NCI-H345 treated with DMSO at 0.1 percent for 48 hours (cell line): Measurements from ENCODE around the gene TNFAIP2.
"Not testable (repeated sequence)": the region's sequence is repeated elsewhere in the genome, so short reads cannot be mapped to it uniquely, and the experiment has no call there.

Experiments used
- DNase-seq: peaks from one replicate; lab custom pipeline; 2025; ENCODE audit not compliant: unreplicated experiment; lab: John Stamatoyannopoulos, UW

TNFAIP2 gene

GRCh38 chr14:103105580-103106150, 17.6 kb upstream of the TNFAIP2 start:
- peak; percentile 69 for DNase-seq

GRCh38 chr14:103107455-103107854, 15.8 kb upstream of the TNFAIP2 start:
- DNase-seq, result no peak

- no peak for DNase-seq
Observed at GRCh38 chr14:103107941-103108748, 15.1 kb upstream of the TNFAIP2 start.

DNA sequence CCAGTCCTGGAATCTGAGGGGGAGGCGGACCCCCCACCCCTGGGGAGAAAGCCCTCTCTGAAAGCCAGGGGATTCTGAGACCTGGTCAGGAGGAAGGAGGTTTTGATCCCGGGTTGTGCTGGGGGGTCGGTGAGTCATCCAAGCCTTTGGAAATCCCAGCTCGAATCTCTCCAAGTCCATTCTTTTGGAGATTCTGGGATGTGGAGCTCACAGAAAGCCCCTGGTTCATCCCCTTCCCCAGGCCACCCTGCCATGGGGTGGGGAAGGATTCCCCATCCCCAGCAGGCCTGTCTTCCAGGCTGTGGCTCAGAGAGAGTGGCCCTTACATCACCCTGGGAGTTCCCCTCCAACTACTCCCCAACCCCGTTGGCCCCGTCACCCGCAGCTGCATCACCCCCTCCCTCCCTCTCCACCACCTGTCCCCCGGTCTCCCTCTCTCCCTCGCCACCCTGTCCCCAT, 14.5 kb upstream of the TNFAIP2 start:
- no peak for DNase-seq

GRCh38 chr14:103109535-103110441, 13.5 kb upstream of the TNFAIP2 start:
- no peak for DNase-seq

GRCh38 chr14:103110681-103111231, 12.5 kb upstream of the TNFAIP2 start:
- DNase-seq, result no peak

DNA sequence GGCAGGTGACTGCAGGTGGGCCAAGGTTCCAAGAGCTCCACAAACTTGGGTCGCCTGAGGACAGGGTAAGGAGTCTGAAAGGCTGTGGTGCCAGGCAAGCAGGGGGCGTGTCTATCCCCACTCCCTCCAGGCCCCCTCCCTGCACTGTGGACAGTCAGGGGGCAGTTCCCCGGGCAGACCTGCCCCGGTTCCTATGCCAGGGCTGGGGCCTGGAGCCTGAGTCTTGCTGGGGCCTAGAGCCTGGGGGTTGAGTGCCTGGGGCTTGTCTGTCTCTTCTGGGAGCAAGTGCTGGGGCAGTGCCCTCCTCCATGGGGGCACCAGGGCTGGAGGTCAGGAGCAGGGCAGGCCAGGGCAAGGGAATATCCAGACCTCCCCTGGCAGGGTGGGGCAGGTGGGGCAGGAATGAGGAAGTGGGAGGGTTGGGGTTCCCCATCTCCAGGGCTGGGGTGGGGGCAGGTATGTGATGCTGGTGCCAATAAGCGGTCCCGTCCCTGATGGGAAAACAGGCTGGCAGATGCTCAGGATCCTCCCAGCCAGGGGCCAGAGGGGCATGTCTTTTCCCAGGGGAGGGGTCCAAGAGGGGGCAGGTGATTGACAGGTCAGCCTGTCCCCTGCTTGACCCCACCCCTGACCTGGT, 11.9 kb upstream of the TNFAIP2 start:
- no peak for DNase-seq

- DNase-seq, result no peak
Observed at GRCh38 chr14:103112400-103113243, 10.6 kb upstream of the TNFAIP2 start.

DNA sequence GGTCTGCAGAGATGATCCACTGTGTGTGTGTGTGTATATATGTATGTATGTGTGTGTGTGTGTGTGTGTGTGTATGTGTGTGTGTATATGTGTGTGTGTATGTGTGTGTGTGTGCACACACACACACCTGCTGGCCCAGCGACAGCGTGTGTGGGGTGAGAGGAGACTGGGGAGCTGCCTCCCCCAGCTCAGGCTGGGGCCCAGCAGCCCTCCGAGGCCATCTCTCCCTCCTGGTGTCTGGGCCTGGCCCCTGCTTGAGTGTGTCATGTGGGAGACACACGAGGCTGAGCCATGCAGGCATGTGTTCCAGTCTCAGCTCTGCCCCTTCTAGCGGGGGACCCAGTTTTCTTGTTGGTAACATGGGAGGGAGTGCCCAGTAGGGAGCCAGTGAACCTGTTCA, 10.0 kb upstream of the TNFAIP2 start:
- DNase-seq, result no peak

- no peak for DNase-seq
Observed at GRCh38 chr14:103113774-103114173, 9.5 kb upstream of the TNFAIP2 start.

GRCh38 chr14:103115086-103115679, 8.1 kb upstream of the TNFAIP2 start:
- DNase-seq, result not testable (repeated sequence)

- DNase-seq, result no peak
Observed at GRCh38 chr14:103115845-103116572, 7.3 kb upstream of the TNFAIP2 start.

- DNase-seq, result no peak
Observed at GRCh38 chr14:103116636-103117035, 6.6 kb upstream of the TNFAIP2 start.

GRCh38 chr14:103117499-103117898, 5.8 kb upstream of the TNFAIP2 start:
- not testable (repeated sequence) for DNase-seq

DNA sequence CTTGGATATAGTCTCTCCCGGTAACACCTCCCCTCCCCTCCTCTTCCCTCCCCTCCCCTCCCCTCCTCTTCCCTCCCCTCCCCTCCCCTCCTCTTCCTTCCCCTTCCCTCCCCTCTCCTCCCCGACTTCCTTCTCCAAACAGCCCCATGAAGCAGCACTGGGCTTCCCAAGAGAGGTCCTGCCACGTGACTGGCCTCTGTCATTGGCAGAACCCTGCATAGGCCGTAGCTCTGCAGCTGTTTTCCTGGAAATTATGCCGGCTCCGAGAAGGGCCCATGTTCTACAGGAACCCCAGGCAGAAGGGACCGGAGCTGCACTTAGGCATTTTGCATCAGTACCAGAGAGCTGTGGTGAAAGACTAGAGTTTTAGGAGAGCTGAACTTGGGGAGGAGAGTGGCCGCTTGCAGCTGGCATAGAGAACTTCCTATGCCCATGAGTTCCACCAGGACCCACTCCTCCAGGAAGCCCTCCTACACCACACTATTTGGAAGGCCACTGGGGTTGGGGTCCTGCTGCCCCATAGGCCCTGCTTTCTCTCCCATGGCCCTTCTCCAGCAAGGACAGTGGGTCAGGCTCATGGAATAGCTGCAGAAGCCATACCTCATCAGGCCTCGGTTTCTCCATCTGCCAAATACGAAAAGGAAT, 5.1 kb upstream of the TNFAIP2 start:
- no peak for DNase-seq

DNA sequence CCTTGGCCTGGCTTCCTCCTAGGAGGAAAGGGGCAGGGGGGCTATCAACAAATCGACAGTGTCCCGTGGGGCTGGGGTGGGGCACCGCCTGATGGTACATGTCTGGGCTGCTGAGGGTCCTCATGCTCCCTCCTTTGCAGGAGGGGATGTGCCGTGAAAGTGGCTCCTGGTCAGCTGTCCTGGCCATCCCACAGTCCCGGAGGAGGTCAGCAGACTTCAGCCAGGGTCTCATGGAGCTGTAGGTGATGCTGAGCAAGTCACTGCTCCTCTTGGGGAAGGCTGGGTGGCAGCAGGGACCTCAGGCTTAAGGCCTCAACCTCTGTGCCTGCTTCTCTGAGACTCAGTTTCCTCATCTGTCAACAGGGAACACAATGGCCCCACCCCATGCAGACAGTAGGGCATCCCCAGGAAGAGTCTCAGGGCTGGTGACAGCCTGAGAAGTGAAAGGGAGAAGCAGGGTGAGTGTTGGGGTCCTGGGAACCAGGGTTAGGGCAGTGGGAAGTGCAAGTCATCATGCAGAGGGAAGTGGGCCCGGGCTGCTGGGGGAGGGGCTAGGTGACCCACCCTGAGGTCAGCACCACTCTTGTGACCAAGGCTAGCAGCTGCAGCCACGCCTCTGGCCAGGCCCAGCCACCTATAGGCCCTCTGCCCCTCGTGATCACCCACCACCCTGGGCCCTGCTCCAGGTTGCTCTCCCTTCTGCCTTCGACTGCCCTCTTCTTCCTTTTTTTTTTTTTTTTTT, 4.4 kb upstream of the TNFAIP2 start:
- no peak for DNase-seq

DNA sequence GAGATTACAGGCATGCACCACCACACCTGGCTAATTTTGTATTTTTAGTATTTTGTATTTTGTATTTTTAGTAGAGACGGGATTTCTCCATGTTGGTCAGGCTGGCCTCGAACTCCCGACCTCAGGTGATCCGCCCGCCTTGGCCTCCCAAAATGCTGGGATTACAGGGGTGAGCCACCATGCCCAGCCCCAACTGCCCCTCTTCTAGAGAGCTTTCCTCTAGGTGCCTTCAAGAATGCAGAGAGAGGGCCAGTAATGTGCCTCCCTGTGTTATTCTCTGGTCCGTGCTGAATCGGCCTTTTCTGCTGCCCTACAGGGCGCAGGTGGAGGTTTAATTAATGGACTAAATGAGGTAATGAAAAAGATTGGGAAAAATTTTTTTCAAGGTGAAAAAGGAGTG, 3.7 kb upstream of the TNFAIP2 start:
- DNase-seq, result not testable (repeated sequence)
